IMR-90 (cell line): ENCODE results near the gene ACOT7. TPM values are rescaled to one million over a fixed set of nuclear protein-coding genes. Genes with fewer than 3 reads are reported as not detected.

Experiments
- ATAC-seq: fragments of 200-7000 bp; cut with Tn5 transposase; 2 replicates; pipeline ENCODE4 v1.9.1; 2020; ENCODE audit warnings: low read depth, mild to moderate bottlenecking, moderate library complexity
- BruUV-seq: library from RNA; stranded (reverse); fragments of 400-500 nt; replicated peaks from 2 replicates; lab custom pipeline; 2021; lab: Mats Ljungman, UMichigan
- CTCF ChIA-PET: fragments of 300-600 bp; formaldehyde crosslinking; extraction: SDS; loops from one replicate; lab custom pipeline; 2021; ENCODE audit warnings: antibody characterized with exemption; lab: Yijun Ruan, JAX
- POLR2A ChIA-PET: fragments of 300-600 bp; sonication (Branson Sonifier 250); formaldehyde crosslinking; loops from one replicate; lab custom pipeline; 2022; ENCODE audit warnings: antibody characterized with exemption; ENCODE audit not compliant: unreplicated experiment; lab: Charles Lee
- DNase-seq: peaks from one replicate; pipeline ENCODE4 v3.0.0; 2013
- H2AFZ ChIP-seq: replicated peaks from 2 replicates; pipeline ENCODE3; 2013; ENCODE audit warnings: low read length, mild to moderate bottlenecking; ENCODE audit not compliant: poor library complexity
- H2AK5ac ChIP-seq: 2 replicates; pipeline ENCODE4 v1.6.1; 2013; ENCODE audit warnings: low read depth, low read length, inconsistent platforms
- H2AK9ac ChIP-seq: replicated peaks from 2 replicates; pipeline ENCODE3; 2013; ENCODE audit warnings: mild to moderate bottlenecking, low read depth, low read length, moderate library complexity; ENCODE audit not compliant: poor library complexity
- H2BK120ac ChIP-seq: 2 replicates; pipeline ENCODE4 v1.6.1; 2013; ENCODE audit warnings: low read depth, low read length, inconsistent platforms
- H2BK15ac ChIP-seq: 3 replicates; pipeline ENCODE4 v1.6.1; 2013; ENCODE audit warnings: low read depth, low read length, inconsistent platforms
- H2BK20ac ChIP-seq: 2 replicates; pipeline ENCODE4 v1.6.1; 2013; ENCODE audit warnings: low read depth, mild to moderate bottlenecking, inconsistent platforms, low read length, moderate library complexity
- H2BK5ac ChIP-seq: 2 replicates; pipeline ENCODE4 v1.6.1; 2013; ENCODE audit warnings: mild to moderate bottlenecking, low read depth, low read length, inconsistent platforms; ENCODE audit not compliant: poor library complexity, severe bottlenecking
- H3K14ac ChIP-seq: replicated peaks from 2 replicates; pipeline ENCODE4 v1.6.1; 2013; ENCODE audit warnings: low read depth, low read length, inconsistent platforms
- H3K18ac ChIP-seq: 2 replicates; pipeline ENCODE4 v1.6.1; 2013; ENCODE audit warnings: low read depth, low read length, control low read depth
- H3K23ac ChIP-seq: 2 replicates; pipeline ENCODE4 v1.6.1; 2013; ENCODE audit warnings: low read depth, low read length, inconsistent platforms
- H3K27ac ChIP-seq: 2 replicates; pipeline ENCODE4 v1.5.1; 2013; ENCODE audit warnings: mild to moderate bottlenecking, control low read depth, low read length; ENCODE audit not compliant: insufficient read depth
- H3K27me3 ChIP-seq: 2 replicates; pipeline ENCODE4 v1.6.1; 2013; ENCODE audit warnings: low read length; ENCODE audit not compliant: control insufficient read depth, insufficient read depth
- H3K36me3 ChIP-seq: 2 replicates; pipeline ENCODE4 v1.6.1; 2013; ENCODE audit warnings: low read length, mixed read lengths; ENCODE audit not compliant: control insufficient read depth, insufficient read depth
- H3K4ac ChIP-seq: 2 replicates; pipeline ENCODE4 v1.6.1; 2013; ENCODE audit warnings: low read depth, low read length, inconsistent platforms
- H3K4me1 ChIP-seq: 2 replicates; pipeline ENCODE4 v1.6.1; 2013; ENCODE audit warnings: low read length, mixed read lengths; ENCODE audit not compliant: control insufficient read depth, insufficient read depth
- H3K4me2 ChIP-seq: 2 replicates; pipeline ENCODE4 v1.6.1; 2013; ENCODE audit warnings: low read depth, mild to moderate bottlenecking, control low read depth, low read length, moderate library complexity
- H3K4me3 ChIP-seq: 2 replicates; pipeline ENCODE4 v1.5.1; 2013; ENCODE audit warnings: low read depth, mild to moderate bottlenecking, control low read depth, low read length, moderate library complexity; ENCODE audit not compliant: insufficient read depth
- H3K56ac ChIP-seq: 2 replicates; pipeline ENCODE4 v1.6.1; 2013; ENCODE audit warnings: low read length, inconsistent platforms; ENCODE audit not compliant: insufficient read depth; ENCODE audit errors: extremely low read depth
- H3K79me1 ChIP-seq, 2 experiments: 2 replicates each; pipeline ENCODE4 v1.6.1; 2013; ENCODE audit warnings: low read length in 2 of 2, inconsistent platforms in 1 of 2, low read depth in 1 of 2
- H3K9ac ChIP-seq: 2 replicates; pipeline ENCODE4 v1.6.1; 2013; ENCODE audit warnings: low read depth, low read length, control low read depth
- H3K9me1 ChIP-seq: 2 replicates; pipeline ENCODE4 v1.6.1; 2013; ENCODE audit warnings: low read length, inconsistent platforms; ENCODE audit not compliant: insufficient read depth
- H3K9me3 ChIP-seq: 2 replicates; pipeline ENCODE4 v1.6.1; 2013; ENCODE audit warnings: low read length; ENCODE audit not compliant: control insufficient read depth, insufficient read depth
- H4K20me1 ChIP-seq: 2 replicates; pipeline ENCODE4 v1.6.1; 2013; ENCODE audit warnings: low read length, inconsistent platforms; ENCODE audit not compliant: insufficient read depth
- H4K5ac ChIP-seq: 2 replicates; pipeline ENCODE4 v1.6.1; 2013; ENCODE audit warnings: mild to moderate bottlenecking, low read depth, low read length, control low read depth
- H4K8ac ChIP-seq, 2 experiments: 2 replicates each; pipeline ENCODE4 v1.6.1; 2013; ENCODE audit warnings: low read depth in 2 of 2, low read length in 2 of 2, control low read depth in 1 of 2, inconsistent platforms in 1 of 2
- H4K91ac ChIP-seq: 2 replicates; pipeline ENCODE4 v1.6.1; 2013; ENCODE audit warnings: low read depth, low read length, inconsistent platforms; ENCODE audit not compliant: insufficient read depth
- BHLHE40 ChIP-seq: fragments of 150-350 bp; IDR thresholded peaks from 2 replicates; pipeline ENCODE4 v1.6.1; 2016; ENCODE audit warnings: mild to moderate bottlenecking, low read depth, low read length
- CEBPB ChIP-seq: IDR thresholded peaks from 2 replicates; pipeline ENCODE4 v1.6.1; 2012; ENCODE audit warnings: low read depth, low read length, improper control_type of control experiment
- CHD1 ChIP-seq: IDR thresholded peaks from 2 replicates; pipeline ENCODE4 v1.6.1; 2012; ENCODE audit warnings: low read depth, low read length, improper control_type of control experiment
- CTCF ChIP-seq: conservative IDR thresholded peaks from 2 replicates; pipeline ENCODE4 v1.5.1; 2012; ENCODE audit warnings: mild to moderate bottlenecking, low read depth, low read length, improper control_type of control experiment
- ELK1 ChIP-seq: fragments of 150-350 bp; IDR thresholded peaks from 2 replicates; pipeline ENCODE4 v1.6.1; 2016; ENCODE audit warnings: low read depth, mild to moderate bottlenecking, low read length, moderate library complexity, borderline replicate concordance
- FOS ChIP-seq: fragments of 150-350 bp; IDR thresholded peaks from 2 replicates; pipeline ENCODE4 v1.6.1; 2016; ENCODE audit warnings: low read depth, low read length
- MAFK ChIP-seq: IDR thresholded peaks from 2 replicates; pipeline ENCODE4 v1.6.1; 2012; ENCODE audit warnings: low read depth, low read length, improper control_type of control experiment
- MAZ ChIP-seq: IDR thresholded peaks from 2 replicates; pipeline ENCODE4 v1.6.1; 2012; ENCODE audit warnings: low read depth, mild to moderate bottlenecking, low read length, improper control_type of control experiment, moderate library complexity, borderline replicate concordance
- POLR2A ChIP-seq: IDR thresholded peaks from 2 replicates; pipeline ENCODE4 v1.6.1; 2012; ENCODE audit warnings: mild to moderate bottlenecking, low read depth, low read length
- RFX5 ChIP-seq: IDR thresholded peaks from 2 replicates; pipeline ENCODE4 v1.8.0; 2012; ENCODE audit warnings: low read depth, mild to moderate bottlenecking, low read length, moderate library complexity
- SMC3 ChIP-seq: fragments of 150-350 bp; IDR thresholded peaks from 2 replicates; pipeline ENCODE4 v1.6.1; 2016; ENCODE audit warnings: low read depth, mild to moderate bottlenecking, antibody characterized with exemption, low read length, moderate library complexity
- USF2 ChIP-seq: fragments of 150-350 bp; IDR thresholded peaks from 2 replicates; pipeline ENCODE4 v1.6.1; 2017; ENCODE audit warnings: mild to moderate bottlenecking, antibody characterized with exemption, low read length, low read depth
- WGBS, 2 experiments: methylation state at CpG; one replicate each; pipeline versions ENCODE4 v1.1.5 to v1.1.7; 2013; ENCODE audit warnings: missing lambda C conversion rate in 2 of 2; ENCODE audit not compliant: insufficient read length in 1 of 2; ENCODE audit errors: extremely low coverage in 2 of 2; 5-methylcytosine and 5-hydroxymethylcytosine counted together
- dilution Hi-C: fragments of 300-500 bp; cut with HindIII; formaldehyde crosslinking; loops from one replicate; pipeline ENCODE4 v1.14.3; 2018; ENCODE audit warnings: low sequenced_read_pairs; ENCODE audit not compliant: unreplicated experiment
- in situ Hi-C: fragments of 300-500 bp; cut with MboI; formaldehyde crosslinking; loops from 3 replicates; pipeline ENCODE4 v1.14.3; 2019; ENCODE audit warnings: low sequenced_read_pairs, inconsistent platforms, mixed read lengths
- intact Hi-C: fragments of 100-400 bp; cut with micrococcal nuclease; formaldehyde crosslinking; loops from 2 replicates; pipeline ENCODE4 v1.10.0; 2022
- polyA plus RNA-seq, 3 experiments: library from polyadenylated mRNA; depleted of rRNA; stranded (reverse); fragments of >200 nt; gene quantifications; 2 replicates each; pipeline ENCODE4 v1.2.3, GENCODE V29; 2012; ENCODE audit warnings: low replicate concordance in 1 of 3
- total RNA-seq: library from RNA; depleted of rRNA; stranded (reverse); fragments of >200 nt; gene quantifications from 2 replicates; pipeline ENCODE4 v1.2.3, GENCODE V29; 2012

Gene ACOT7
- total and polyA plus RNA-seq, 2 of the 4 experiments (the other 2 are of a cell fraction) = 51.6 to 242 TPM

GRCh38 chr1:6378096-6378746 lies 15.3 kb downstream of the ACOT7 start:
- ChIA-PET CTCF (interaction anchor here (1.4 kb wide), 1 partner anchor 11 kb away, joined by 3 read pairs; no protein-coding TSS in a partner anchor), POLR2A (no interaction called here)
- H3K4me3 ChIP-seq = no peak overlapping the region
- H4K8ac ChIP-seq = no peak overlapping the region
- H4K20me1 ChIP-seq = no peaks in the 10 kb centered on the region; the same call in 1 of the 2 replicates
- H3K4me2 ChIP-seq = no peak overlapping the region
- H4K5ac ChIP-seq = no peak overlapping the region
- H2BK20ac ChIP-seq = no peak overlapping the region
- no peak overlapping the region for H3K56ac ChIP-seq
- intact Hi-C loops (no loop called here), dilution Hi-C loops (no loop called here), in situ Hi-C loops (no loop called here)
- no peaks in the 10 kb centered on the region for H3K36me3 ChIP-seq
- no peaks in the 10 kb centered on the region for H3K4me1 ChIP-seq
- H3K4ac ChIP-seq = no peak overlapping the region
- H3K27me3 ChIP-seq = no peaks in the 10 kb centered on the region
- no peak overlapping the region for H2BK5ac ChIP-seq
- no peak overlapping the region for H3K27ac ChIP-seq
- no peak overlapping the region for H3K9ac ChIP-seq
- TF ChIP-seq BHLHE40 (no peak), USF2 (no peak), ELK1 (no peak), MAFK (no peak), CTCF (no peak), CEBPB (no peak), POLR2A (no peak), CHD1 (no peak), SMC3 (no peak), RFX5 (no peak), MAZ (no peak), FOS (no peak)
- no peaks in the 10 kb centered on the region for H3K9me3 ChIP-seq
- H2BK15ac ChIP-seq = no peak overlapping the region
- H2AK9ac ChIP-seq = no peak overlapping the region
- no peak overlapping the region for H2AK5ac ChIP-seq
- 59% methylated on average over 3 of the region's 12 CpGs; no CpG with 5 or more reads in 1 of the 2 experiments for WGBS, 2 experiments
- no peak overlapping the region for H2BK120ac ChIP-seq
- BruUV-seq = no TSS peak
- no peak overlapping the region for H3K23ac ChIP-seq
- H3K14ac ChIP-seq = no peak overlapping the region
- H3K9me1 ChIP-seq = peaks cover 3% of the 10 kb centered on the region; the same call in 1 of the 2 replicates
- H2AFZ ChIP-seq = no peak overlapping the region
- ATAC-seq = peak; percentile 42
- H4K91ac ChIP-seq = no peak overlapping the region
- peaks cover 14 to 29% of the 10 kb centered on the region in 2 experiments for H3K79me1 ChIP-seq
- H3K18ac ChIP-seq = no peak overlapping the region
- DNase-seq = no peak
